MCF 10A (cell line): ENCODE measurements around the gene REG1B. TPM values are rescaled to one million over a fixed set of nuclear protein-coding genes. Genes with fewer than 3 reads are reported as not detected.

ENCODE experiments used
- BruUV-seq: library from RNA; stranded (reverse); fragments of 400-500 nt; replicated peaks from 2 replicates; lab custom pipeline; 2021; lab: Mats Ljungman, UMichigan
- CTCF ChIA-PET: fragments of 300-600 bp; sonication (Branson Sonifier 250); formaldehyde crosslinking; extraction: SDS; loops from one replicate; lab custom pipeline; 2021; ENCODE audit warnings: antibody characterized with exemption, inconsistent platforms; lab: Yijun Ruan, JAX
- POLR2A ChIA-PET: fragments of 300-600, 350-650 bp; sonication (Branson Sonifier 250); formaldehyde crosslinking; extraction: SDS; loops from one replicate; lab custom pipeline; 2020; ENCODE audit warnings: antibody characterized with exemption, inconsistent platforms; lab: Yijun Ruan, JAX
- DNase-seq: peaks from one replicate; pipeline ENCODE4 v3.0.0-alpha.2; 2018; ENCODE audit not compliant: unreplicated experiment
- H3K27ac Mint-ChIP-seq: one replicate; pipeline ENCODE4 v1.8.0; 2022; ENCODE audit warnings: mild to moderate bottlenecking, low read depth, mixed read lengths; ENCODE audit not compliant: unreplicated experiment
- H3K27me3 Mint-ChIP-seq: one replicate; pipeline ENCODE4 v1.8.0; 2022; ENCODE audit warnings: mixed read lengths; ENCODE audit not compliant: insufficient read depth, unreplicated experiment
- H3K36me3 Mint-ChIP-seq: one replicate; pipeline ENCODE4 v1.8.0; 2022; ENCODE audit warnings: mild to moderate bottlenecking, moderate library complexity, mixed read lengths; ENCODE audit not compliant: insufficient read depth, unreplicated experiment
- H3K4me1 Mint-ChIP-seq: one replicate; pipeline ENCODE4 v1.8.0; 2022; ENCODE audit warnings: mixed read lengths; ENCODE audit not compliant: insufficient read depth, unreplicated experiment
- H3K4me3 Mint-ChIP-seq: one replicate; pipeline ENCODE4 v1.8.0; 2022; ENCODE audit warnings: mild to moderate bottlenecking, moderate library complexity, mixed read lengths; ENCODE audit not compliant: unreplicated experiment
- H3K9me3 Mint-ChIP-seq: one replicate; pipeline ENCODE4 v1.8.0; 2022; ENCODE audit warnings: mixed read lengths; ENCODE audit not compliant: unreplicated experiment
- intact Hi-C: fragments of 100-400 bp; cut with micrococcal nuclease; formaldehyde crosslinking; loops from 2 replicates; pipeline ENCODE4 v1.14.1; 2022
- total RNA-seq: library from RNA; stranded (reverse); gene quantifications from 2 replicates; pipeline ENCODE4 v1.2.3, GENCODE V29; 2022
- TF ChIP-seq, protein P1 (sequence below): fragments of 200-600 bp; IDR thresholded peaks from one replicate; pipeline ENCODE4 v1.8.0; 2022; ENCODE audit warnings: antibody characterized with exemption, mild to moderate bottlenecking; ENCODE audit not compliant: unreplicated experiment

Gene REG1B
- total RNA-seq, 1 experiment from 2014 or later: not detected

DNA sequence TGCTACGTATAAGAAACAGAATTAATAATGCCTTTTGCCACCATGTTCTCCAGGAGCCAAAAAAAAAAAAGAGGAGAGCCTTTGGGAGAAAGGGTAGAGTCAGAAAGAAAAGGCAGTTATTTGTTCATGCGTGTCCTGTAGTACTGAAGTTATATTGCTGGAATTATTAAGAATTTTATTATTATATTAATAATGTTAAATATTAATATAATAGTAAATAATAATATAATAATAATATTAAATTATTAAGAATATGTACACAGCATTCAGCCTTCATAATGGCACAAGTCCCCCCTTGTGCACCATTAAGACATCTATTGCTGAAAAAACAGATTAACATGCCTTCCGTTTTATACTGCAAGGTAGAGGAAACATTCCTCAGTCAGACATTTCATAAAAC, 40.6 kb upstream of the REG1B start:
- ChIA-PET POLR2A (no interaction called here), CTCF (no interaction called here)
- Mint-ChIP-seq H3K27ac (no peak overlapping the region), H3K27me3 (no peaks in the 10 kb centered on the region), H3K4me1 (no peaks in the 10 kb centered on the region), H3K36me3 (no peaks in the 10 kb centered on the region), H3K4me3 (no peak overlapping the region), H3K9me3 (peaks cover 20% of the 10 kb centered on the region)
- no TSS peak for BruUV-seq
- TF ChIP-seq, protein P1, sequence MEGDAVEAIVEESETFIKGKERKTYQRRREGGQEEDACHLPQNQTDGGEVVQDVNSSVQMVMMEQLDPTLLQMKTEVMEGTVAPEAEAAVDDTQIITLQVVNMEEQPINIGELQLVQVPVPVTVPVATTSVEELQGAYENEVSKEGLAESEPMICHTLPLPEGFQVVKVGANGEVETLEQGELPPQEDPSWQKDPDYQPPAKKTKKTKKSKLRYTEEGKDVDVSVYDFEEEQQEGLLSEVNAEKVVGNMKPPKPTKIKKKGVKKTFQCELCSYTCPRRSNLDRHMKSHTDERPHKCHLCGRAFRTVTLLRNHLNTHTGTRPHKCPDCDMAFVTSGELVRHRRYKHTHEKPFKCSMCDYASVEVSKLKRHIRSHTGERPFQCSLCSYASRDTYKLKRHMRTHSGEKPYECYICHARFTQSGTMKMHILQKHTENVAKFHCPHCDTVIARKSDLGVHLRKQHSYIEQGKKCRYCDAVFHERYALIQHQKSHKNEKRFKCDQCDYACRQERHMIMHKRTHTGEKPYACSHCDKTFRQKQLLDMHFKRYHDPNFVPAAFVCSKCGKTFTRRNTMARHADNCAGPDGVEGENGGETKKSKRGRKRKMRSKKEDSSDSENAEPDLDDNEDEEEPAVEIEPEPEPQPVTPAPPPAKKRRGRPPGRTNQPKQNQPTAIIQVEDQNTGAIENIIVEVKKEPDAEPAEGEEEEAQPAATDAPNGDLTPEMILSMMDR: no peak
- intact Hi-C loops: no loop called here
- no peak for DNase-seq

DNA sequence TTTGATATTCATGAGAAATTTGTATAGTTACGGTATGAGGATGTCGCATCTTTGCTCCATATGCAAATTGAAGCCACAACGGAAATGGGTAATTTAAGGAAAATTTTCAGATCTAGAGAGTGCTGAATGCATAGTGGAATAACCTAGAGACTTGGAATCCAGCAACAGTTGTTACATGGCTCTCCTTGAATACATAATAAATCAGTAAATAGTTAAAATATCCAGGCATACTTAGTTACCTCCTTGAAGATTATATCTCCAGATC, 37.9 kb upstream of the REG1B start:
- TF ChIP-seq, protein P1: no peak

DNA sequence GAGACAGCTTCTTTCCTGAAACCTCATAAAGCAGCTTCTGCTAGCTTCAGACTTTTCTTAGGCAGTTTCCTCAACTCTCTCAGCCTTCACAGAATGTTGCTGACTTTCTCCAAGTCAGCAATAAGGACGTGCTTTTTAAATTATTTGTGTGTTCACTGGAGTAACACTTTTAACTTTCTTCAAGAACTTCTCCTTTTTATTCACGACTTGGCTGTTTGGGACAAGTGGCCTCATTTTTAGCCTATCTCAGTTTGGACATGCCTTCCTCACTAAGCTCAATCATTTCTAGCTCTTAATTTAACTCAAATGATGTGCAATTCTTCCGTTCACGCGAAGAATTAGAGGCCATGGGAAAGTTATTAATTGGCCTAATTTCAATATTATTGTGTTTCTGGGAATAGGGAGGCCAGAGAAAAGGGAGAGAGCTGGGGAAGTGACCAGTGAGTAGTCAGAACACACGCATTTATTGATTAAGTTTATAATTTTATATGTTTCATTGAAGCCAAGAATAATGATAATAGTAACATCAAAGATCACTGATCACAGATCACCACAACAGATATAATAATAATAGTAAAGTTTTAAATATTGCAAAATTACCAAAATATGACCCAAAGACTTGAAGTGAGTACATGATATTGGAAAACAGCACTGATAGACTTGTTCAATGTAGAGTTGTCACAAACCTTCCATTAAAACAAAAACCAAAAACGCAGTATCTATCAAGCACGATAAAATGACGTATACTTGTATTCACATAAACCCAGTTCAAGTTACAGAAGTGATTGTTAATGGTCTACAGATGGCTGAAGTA, 37.3 kb upstream of the REG1B start:
- H3K4me1 Mint-ChIP-seq: no peaks in the 10 kb centered on the region
- DNase-seq: no peak
- POLR2A ChIA-PET: no interaction called here
- no peaks in the 10 kb centered on the region for H3K27me3 Mint-ChIP-seq
- H3K27ac Mint-ChIP-seq: no peak overlapping the region
- H3K9me3 Mint-ChIP-seq: peaks cover 20% of the 10 kb centered on the region
- CTCF ChIA-PET: no interaction called here
- TF ChIP-seq, protein P1: no peak
- no TSS peak for BruUV-seq
- intact Hi-C loops: no loop called here
- no peak overlapping the region for H3K4me3 Mint-ChIP-seq
- no peaks in the 10 kb centered on the region for H3K36me3 Mint-ChIP-seq

More for the DNA sequence above, 37.9 kb upstream of the REG1B start:
- Mint-ChIP-seq H3K4me1 (no peaks in the 10 kb centered on the region), H3K27me3 (no peaks in the 10 kb centered on the region), H3K4me3 (no peak overlapping the region), H3K27ac (no peak overlapping the region), H3K36me3 (no peaks in the 10 kb centered on the region), H3K9me3 (peaks cover 20% of the 10 kb centered on the region)
- ChIA-PET CTCF (no interaction called here), POLR2A (no interaction called here)
- intact Hi-C loops: no loop called here
- BruUV-seq: no TSS peak
- DNase-seq: no peak

- Mint-ChIP-seq H3K4me1 (no peaks in the 10 kb centered on the region), H3K4me3 (no peak overlapping the region), H3K27ac (no peak overlapping the region), H3K9me3 (peaks cover 12% of the 10 kb centered on the region), H3K27me3 (no peaks in the 10 kb centered on the region), H3K36me3 (no peaks in the 10 kb centered on the region)
- ChIA-PET POLR2A (no interaction called here), CTCF (no interaction called here)
- intact Hi-C loops: no loop called here
- TF ChIP-seq, protein P1: no peak
- no peak for DNase-seq
- BruUV-seq: no TSS peak
Observed at GRCh38 chr2:79122676-79123075, 34.9 kb upstream of the REG1B start.
